Activated effector memory CD4-positive, alpha-beta T cell treated with Interleukin-2 at 50 U/mL for 16 hours (primary cell): ENCODE measurements around the gene CDC14A.
"Not testable (repeated sequence)": the region's sequence is repeated elsewhere in the genome, so short reads cannot be mapped to it uniquely, and the experiment has no call there.

Experiments used
- DNase-seq: peaks from one replicate; pipeline ENCODE4 v3.0.0-alpha.2; 2020

The CDC14A gene

DNA sequence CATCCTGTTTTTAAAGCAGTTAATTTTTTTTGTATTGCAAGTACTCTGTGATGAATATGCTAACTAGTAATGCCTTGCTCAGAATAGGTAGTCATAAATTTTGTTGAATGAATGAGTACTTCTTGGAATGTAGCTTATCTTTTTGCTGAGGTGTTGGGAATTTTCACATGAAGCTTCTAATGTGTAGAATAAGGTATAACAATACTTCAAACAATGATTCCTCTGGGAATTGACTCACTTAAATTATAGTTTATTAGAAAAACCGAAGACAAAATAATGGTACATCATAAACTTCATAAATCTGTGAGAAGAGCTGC, 13.9 kb downstream of the CDC14A start:
- DNase-seq, result no peak

DNA sequence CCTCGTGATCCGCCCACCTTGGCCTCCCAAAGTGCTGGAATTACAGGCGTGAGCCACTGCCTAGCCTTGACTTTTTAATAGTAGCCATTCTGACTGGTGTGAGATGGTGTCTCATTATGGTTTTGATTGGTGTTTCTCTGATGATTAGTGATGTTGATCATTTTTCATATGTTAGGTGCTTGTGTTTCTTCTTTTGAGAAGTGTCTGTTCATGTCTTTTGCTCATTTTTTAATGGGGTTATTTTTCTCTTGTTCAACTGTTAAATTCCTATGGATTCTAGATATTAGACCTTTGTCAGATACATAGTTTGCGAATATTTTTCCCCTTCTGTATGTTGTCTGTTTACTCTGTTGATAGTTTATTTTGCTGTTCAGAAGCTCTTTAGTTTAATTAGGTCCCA, 17.0 kb downstream of the CDC14A start:
- not testable (repeated sequence) for DNase-seq

GRCh38 chr1:100373953-100374352, 21.6 kb downstream of the CDC14A start:
- DNase-seq, result not testable (repeated sequence)

GRCh38 chr1:100376890-100377289, 24.6 kb downstream of the CDC14A start:
- DNase-seq, result not testable (repeated sequence)

DNA sequence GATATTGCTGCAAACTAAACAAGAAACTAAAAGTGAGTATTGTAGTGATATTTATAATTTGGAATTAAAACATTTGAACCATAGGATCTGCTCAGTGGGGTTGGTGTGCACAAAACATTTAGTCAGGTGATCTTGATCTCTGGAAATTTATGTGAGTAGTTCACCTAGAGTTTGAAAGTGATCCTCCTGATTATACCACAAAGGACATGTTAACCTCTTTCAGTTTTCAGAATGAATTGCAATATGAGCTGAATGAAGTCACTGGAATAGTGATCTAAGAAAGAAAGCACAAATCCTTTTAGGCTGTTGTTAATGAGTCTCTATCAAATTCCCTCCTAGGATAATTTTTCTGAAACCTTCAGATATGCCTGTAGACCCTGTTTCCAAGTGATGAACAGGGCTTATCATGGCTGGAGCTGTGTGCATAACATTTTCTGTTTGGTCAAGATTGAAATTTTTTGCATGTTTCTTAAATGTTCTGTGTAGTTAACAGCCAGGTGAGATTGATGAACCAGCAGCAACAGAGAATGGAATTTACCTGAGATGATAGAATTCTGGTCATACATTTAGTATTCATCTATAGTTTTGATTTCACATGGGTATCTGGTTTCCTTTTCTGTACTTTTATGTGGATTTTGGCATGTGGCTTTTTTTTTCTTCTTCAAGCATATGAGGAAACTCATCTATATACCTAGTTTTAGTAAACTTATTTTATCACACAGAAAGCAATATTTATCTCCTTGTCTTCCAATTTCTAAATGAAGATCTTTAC, 25.5 kb downstream of the CDC14A start:
- no peak for DNase-seq

DNA sequence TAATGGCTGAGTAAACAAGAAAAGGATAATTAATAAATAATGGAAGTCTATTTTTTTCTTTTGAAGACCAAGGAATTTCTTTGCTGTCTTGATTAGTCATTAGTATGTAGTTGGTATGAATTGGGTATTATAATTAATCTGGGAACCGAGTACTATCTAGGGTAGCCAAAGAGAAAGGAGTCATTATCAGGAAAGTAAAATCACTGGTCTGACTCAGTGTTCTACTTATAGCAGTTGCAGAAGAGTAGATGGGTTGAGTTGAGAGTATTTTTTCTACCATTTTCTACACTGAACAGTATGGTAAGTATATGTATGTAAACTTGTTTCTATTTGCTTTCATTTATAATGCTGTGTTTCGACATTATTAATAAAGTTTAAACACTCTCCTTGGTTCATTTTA, 26.6 kb downstream of the CDC14A start:
- no peak for DNase-seq

- no peak for DNase-seq
Measured at GRCh38 chr1:100380635-100381034, 28.3 kb downstream of the CDC14A start.

GRCh38 chr1:100382657-100383056, 30.4 kb downstream of the CDC14A start:
- DNase-seq, result no peak

GRCh38 chr1:100383743-100384405, 31.6 kb downstream of the CDC14A start:
- DNase-seq, result no peak

- DNase-seq, result no peak
Measured at GRCh38 chr1:100387209-100387608, 34.9 kb downstream of the CDC14A start.

GRCh38 chr1:100387657-100388350, 35.5 kb downstream of the CDC14A start:
- no peak for DNase-seq

DNA sequence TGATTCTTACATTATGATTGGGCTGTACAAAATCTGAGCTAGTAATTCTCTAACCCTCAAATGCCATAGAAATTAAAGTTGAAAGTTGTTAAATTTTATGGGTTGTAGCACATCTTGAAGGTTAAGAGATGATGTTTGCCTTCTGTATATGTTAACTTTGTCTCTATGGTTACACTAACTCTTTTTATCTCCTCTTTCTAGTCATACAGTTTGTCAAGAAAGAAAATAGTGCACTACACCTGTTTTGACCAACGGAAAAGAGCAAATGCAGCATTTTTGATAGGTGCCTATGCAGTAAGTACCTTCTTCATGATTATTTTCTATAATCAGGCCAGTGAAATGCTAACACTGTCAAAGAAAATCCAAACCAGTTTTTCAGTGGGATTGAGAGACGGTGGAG, 38.2 kb downstream of the CDC14A start:
- no peak for DNase-seq

- DNase-seq, result no peak
Measured at GRCh38 chr1:100391675-100392074, 39.4 kb downstream of the CDC14A start.

DNA sequence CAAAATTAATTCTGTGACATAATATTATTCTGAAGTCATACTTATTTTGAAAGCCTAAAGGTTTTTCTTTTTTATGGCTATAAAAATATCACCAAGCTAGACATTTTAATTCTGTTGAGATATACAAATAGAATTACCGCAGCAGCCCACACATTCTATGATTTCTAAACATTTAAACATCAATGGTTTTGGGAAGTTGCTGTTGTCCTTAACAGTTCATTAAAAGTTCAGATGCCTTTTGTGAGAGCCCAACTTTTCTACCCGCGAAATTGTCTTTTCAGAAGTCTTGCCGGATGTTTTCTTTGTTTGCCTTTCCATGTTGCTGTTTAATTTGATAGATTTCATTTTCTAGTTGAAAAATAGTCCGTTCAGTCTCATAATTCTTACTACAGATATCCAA, 40.5 kb downstream of the CDC14A start:
- no peak for DNase-seq

DNA sequence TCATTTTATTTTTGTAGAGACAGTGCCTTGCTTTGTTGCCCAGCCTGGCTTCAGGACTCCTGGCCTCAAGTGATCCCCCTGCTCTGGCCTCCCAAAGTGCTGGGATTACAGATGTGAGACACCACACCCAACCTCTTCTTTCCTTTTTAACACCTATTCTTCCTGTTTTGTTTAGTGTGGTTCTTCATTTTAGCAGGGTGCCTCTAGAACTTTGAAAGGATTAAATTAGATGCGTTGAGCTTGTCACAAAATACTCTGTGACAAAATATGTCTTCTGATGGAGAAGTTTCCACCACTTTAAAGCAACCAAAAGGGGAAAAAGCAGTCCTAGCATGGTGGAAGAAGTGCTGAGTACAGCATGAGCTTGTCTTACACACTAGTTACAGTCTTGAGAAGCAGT, 42.0 kb downstream of the CDC14A start:
- no peak for DNase-seq

- DNase-seq, result no peak
Measured at GRCh38 chr1:100395913-100396312, 43.6 kb downstream of the CDC14A start.

DNA sequence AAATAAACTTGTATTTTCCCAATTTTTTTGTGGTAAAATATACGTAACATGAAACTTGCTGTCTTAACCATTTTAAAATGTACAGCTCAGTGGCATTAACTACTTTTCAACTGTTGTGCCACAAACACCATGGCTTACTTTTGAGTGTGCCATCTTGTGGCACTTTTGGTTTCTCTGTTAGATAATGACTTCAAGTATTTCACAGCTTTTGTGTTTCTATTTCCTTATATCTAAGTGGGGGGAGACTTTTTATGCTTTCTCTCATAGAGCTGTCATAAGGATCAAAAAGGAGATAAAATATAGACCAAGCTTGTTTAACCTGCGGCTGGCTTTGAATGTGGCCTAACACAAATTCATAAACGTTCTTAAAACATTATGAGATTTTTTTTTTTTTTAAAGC, 44.3 kb downstream of the CDC14A start:
- no peak for DNase-seq

DNA sequence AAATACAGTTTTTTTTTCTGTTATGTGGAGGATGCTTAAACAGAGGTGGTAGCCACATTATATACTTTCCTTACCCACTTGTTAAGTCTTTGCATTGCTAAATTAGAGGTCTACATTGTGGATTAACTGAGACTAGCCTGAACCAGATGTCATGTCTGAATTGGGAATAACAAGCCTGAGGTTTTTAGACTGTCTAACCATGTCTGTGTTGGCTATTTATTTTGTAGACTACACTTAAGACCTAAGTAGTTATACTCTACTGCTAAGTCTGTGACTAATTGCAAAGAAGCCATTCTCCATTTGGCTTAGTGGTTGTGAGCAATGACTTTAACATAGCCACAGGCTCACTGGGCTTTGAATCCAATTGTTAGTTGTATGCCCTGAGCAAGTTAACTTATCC, 45.4 kb downstream of the CDC14A start:
- no peak for DNase-seq

DNA sequence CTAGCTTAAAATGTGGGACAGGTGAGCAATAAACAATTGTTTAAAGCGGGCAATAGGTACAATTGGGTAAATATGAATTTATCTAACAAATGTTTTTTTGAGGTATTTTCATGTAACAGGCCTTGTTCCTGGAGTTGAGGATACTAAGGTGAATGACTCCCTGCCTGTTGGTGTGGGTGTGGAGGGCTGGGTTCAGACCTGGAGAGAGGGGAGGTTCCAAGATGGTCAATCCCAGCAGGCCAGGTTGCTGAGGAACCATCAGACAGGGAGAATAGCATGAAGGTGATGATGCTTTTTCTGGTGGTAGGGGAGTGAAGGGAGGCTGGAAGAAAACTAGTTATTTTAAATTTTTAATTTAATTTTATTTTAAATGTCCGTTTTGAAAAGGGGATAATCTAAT, 46.3 kb downstream of the CDC14A start:
- no peak for DNase-seq

DNA sequence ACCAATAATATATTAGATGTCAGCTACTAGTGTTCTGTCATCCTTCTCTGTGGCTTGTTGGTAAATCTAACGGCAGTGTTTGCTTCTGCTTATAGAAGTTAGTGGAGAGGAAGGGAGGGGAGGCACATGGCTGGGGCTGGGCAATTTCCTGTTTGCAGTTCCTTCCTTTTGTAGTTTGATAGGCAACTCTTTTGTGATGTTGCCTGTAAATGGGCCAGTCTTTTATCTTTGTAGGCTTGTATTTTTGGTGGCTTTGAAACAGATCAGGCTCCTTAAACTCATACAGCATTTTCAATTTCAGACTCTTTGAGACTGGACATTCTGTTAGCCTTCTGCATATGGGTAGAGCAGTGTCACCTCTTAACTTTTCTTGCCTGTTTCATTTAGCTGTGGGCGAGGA, 48.1 kb downstream of the CDC14A start:
- DNase-seq, result peak; percentile 59

- no peak for DNase-seq
Measured at GRCh38 chr1:100404821-100405220, 52.5 kb downstream of the CDC14A start.

GRCh38 chr1:100405902-100406301, 53.6 kb downstream of the CDC14A start:
- DNase-seq, result not testable (repeated sequence)

DNA sequence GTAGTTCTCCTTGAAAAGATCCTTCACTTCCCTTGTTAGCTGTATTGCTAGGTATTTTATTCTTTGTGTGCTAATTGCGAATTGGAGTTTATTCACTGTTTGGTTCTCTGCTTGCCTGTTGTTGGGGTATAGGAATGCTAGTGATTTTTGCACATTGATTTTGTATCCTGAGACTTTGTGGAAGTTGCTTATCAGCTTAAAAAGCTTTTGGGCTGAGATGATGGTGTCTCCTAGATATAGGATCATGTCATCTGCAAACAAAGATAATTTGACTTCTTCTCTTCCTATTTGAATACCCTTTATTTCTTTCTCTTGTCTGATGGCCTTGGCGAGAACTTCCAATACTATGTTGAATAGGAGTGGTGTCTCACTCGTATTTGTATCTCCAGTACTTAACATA, 55.1 kb downstream of the CDC14A start:
- not testable (repeated sequence) for DNase-seq

DNA sequence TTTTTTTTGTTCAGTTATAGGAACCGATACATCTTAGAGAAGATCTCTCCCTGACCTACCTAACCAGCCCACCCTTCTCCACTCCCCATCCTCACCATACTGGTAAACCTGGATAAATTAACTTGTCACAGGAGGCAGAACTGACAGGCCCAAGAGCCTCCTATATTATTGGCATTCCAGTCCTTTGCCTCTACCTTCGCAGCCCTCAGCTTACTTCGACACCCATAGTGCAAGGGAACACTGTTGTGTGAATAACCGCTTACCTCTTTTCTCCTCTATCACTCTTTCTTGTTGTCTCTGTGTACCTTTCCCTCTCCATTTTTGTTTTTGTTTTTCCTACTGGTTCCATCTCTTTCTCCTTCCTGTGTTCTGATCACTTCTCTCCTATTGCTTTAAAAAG, 58.7 kb downstream of the CDC14A start:
- no peak for DNase-seq
